NCI-H1436 treated with DMSO at 0.1 percent for 48 hours (cell line): ENCODE results near the gene EI24.

Experiments used
- DNase-seq: peaks from one replicate; lab custom pipeline; 2025; lab: John Stamatoyannopoulos, UW

The EI24 gene

GRCh38 chr11:125627236-125627910, 58.1 kb downstream of the EI24 start:
- no peak for DNase-seq
